ENCODE results near the gene SYNPR.
"Not testable (repeated sequence)": the region's sequence is repeated elsewhere in the genome, so short reads cannot be mapped to it uniquely, and the experiment has no call there.

SYNPR gene

GRCh38 chr3:63240381-63240902, 37.7 kb upstream of the SYNPR start:
- TF ChIP-seq, protein P1, sequence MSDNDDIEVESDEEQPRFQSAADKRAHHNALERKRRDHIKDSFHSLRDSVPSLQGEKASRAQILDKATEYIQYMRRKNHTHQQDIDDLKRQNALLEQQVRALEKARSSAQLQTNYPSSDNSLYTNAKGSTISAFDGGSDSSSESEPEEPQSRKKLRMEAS (IDR thresholded peaks at IDR 0.05; ENCODE audit: low read depth, low read length), result no peak
- TF ChIP-seq MYC (IDR thresholded peaks at IDR 0.05; ENCODE audit: low read depth, low read length), result no peak
- TF ChIP-seq, protein P2, sequence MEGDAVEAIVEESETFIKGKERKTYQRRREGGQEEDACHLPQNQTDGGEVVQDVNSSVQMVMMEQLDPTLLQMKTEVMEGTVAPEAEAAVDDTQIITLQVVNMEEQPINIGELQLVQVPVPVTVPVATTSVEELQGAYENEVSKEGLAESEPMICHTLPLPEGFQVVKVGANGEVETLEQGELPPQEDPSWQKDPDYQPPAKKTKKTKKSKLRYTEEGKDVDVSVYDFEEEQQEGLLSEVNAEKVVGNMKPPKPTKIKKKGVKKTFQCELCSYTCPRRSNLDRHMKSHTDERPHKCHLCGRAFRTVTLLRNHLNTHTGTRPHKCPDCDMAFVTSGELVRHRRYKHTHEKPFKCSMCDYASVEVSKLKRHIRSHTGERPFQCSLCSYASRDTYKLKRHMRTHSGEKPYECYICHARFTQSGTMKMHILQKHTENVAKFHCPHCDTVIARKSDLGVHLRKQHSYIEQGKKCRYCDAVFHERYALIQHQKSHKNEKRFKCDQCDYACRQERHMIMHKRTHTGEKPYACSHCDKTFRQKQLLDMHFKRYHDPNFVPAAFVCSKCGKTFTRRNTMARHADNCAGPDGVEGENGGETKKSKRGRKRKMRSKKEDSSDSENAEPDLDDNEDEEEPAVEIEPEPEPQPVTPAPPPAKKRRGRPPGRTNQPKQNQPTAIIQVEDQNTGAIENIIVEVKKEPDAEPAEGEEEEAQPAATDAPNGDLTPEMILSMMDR (IDR thresholded peaks at IDR 0.05; ENCODE audit: low read depth, low read length), result no peak
- no peak for DNase-seq (ENCODE audit: low read depth)

DNA sequence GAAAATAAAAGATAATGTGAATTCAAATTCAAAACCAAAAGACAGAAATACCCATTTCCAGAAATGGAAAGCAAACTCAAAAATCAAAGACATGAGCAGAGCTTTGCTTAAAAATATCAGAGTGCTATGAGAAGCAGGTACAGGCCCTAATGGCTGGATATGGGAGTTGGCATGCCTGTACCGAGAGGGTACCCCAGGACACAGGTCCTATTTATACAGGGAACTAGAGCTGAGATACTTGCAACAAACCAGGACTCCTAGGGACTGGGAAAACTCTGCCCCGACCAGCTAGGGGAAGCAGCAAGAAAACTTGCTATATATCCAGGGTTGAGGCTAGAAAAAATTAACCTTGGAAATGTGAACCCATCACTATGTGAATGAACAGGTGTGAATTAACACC, 36.0 kb upstream of the SYNPR start:
- TF ChIP-seq, protein P1 (IDR thresholded peaks at IDR 0.05; ENCODE audit: low read depth, low read length), result no peak
- TF ChIP-seq MYC (IDR thresholded peaks at IDR 0.05; ENCODE audit: low read depth, low read length), result no peak
- no peak for DNase-seq (ENCODE audit: low read depth)
- H3K4me3 ChIP-seq (ENCODE audit: low read depth, low read length), result no peak overlapping the region

More at GRCh38 chr3:63240381-63240902, 37.7 kb upstream of the SYNPR start:
- no peak overlapping the region for H3K4me3 ChIP-seq (ENCODE audit: low read depth, low read length)

GRCh38 chr3:63244486-63244885, 33.6 kb upstream of the SYNPR start:
- no peak for DNase-seq (ENCODE audit: low read depth)
- H3K4me3 ChIP-seq (ENCODE audit: low read depth, low read length), result no peak overlapping the region
- no peak for TF ChIP-seq MYC (IDR thresholded peaks at IDR 0.05; ENCODE audit: low read depth, low read length)
- TF ChIP-seq, protein P2 (IDR thresholded peaks at IDR 0.05; ENCODE audit: low read depth, low read length), result no peak
- TF ChIP-seq POLR2A (IDR thresholded peaks at IDR 0.05; ENCODE audit: extremely low read depth, insufficient read length), result no peak
- TF ChIP-seq, protein P1 (IDR thresholded peaks at IDR 0.05; ENCODE audit: low read depth, low read length), result no peak

GRCh38 chr3:63245726-63246241, 32.3 kb upstream of the SYNPR start:
- TF ChIP-seq POLR2A (IDR thresholded peaks at IDR 0.05; ENCODE audit: extremely low read depth, insufficient read length), result no peak
- TF ChIP-seq, protein P2 (IDR thresholded peaks at IDR 0.05; ENCODE audit: low read depth, low read length), result no peak
- TF ChIP-seq, protein P1 (IDR thresholded peaks at IDR 0.05; ENCODE audit: low read depth, low read length), result no peak
- no peak for TF ChIP-seq MYC (IDR thresholded peaks at IDR 0.05; ENCODE audit: low read depth, low read length)
- DNase-seq (ENCODE audit: low read depth), result no peak
- H3K4me3 ChIP-seq (ENCODE audit: low read depth, low read length), result no peak overlapping the region

GRCh38 chr3:63248015-63248414, 30.1 kb upstream of the SYNPR start:
- TF ChIP-seq MYC (IDR thresholded peaks at IDR 0.05; ENCODE audit: low read depth, low read length) (no peak), POLR2A (IDR thresholded peaks at IDR 0.05; ENCODE audit: extremely low read depth, insufficient read length) (no peak)
- TF ChIP-seq, protein P1 (IDR thresholded peaks at IDR 0.05; ENCODE audit: low read depth, low read length), result no peak
- TF ChIP-seq, protein P2 (IDR thresholded peaks at IDR 0.05; ENCODE audit: low read depth, low read length), result no peak
- DNase-seq (ENCODE audit: low read depth), result no peak
- no peak overlapping the region for H3K4me3 ChIP-seq (ENCODE audit: low read depth, low read length)

DNA sequence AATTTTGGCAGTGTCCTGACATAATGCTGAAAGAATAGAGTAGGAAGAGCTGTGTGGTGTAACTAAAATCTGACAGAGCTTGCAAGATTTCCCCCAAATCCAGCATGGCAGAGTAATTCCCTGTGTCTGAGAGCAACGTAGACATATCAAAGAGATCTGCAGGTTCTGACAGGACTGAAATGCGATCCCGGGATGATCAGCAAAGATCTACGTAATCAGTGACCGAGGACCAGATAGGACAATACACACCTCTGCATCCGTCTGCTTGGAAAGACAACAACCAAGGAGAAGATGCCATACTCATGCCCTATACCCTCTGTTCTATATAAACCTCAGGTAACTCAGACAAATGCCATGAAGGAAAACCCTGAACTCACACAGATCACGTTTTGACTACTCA, 26.6 kb upstream of the SYNPR start:
- H3K4me3 ChIP-seq (ENCODE audit: low read depth, low read length), result no peak overlapping the region
- DNase-seq (ENCODE audit: low read depth), result no peak
- TF ChIP-seq, protein P2 (IDR thresholded peaks at IDR 0.05; ENCODE audit: low read depth, low read length), result no peak
- TF ChIP-seq POLR2A (IDR thresholded peaks at IDR 0.05; ENCODE audit: extremely low read depth, insufficient read length) (no peak), MYC (IDR thresholded peaks at IDR 0.05; ENCODE audit: low read depth, low read length) (no peak)
- TF ChIP-seq, protein P1 (IDR thresholded peaks at IDR 0.05; ENCODE audit: low read depth, low read length), result no peak

DNA sequence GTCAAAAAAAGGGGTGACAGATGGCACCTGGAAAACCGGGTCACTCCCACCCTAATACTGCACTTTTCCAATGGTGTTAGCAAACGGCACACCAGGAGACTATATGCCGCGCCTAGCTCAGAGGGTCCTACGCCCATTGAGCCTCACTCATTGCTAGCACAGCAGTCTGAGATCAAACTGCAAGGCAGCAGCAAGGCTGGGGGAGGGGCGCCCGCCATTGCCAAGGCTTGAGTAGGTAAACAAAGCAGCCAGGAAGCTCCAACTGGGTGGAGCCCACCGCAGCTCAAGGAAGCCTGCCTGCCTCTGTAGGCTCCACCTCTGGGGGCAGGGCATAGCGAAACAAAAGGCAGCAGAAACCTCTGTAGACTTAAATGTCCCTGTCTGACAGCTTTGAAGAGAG, 22.3 kb upstream of the SYNPR start:
- not testable (repeated sequence) for DNase-seq (ENCODE audit: low read depth); H3K4me3 ChIP-seq (ENCODE audit: low read depth, low read length)

All from NB4 (cell line).